GM12878 (cell line): Measurements from ENCODE around the gene RAD51B. TPM values are rescaled to one million over a fixed set of nuclear protein-coding genes. Genes with fewer than 3 reads are reported as not detected.
A peak's percentile ranks its signal among the peaks of the same experiment; 100 is the strongest.

Experiments
- EGR1 ChIP-seq, 2 experiments: IDR thresholded peaks; 1 replicate in 1 of 2; 2 replicates in 1 of 2; pipeline ENCODE4 v1.6.1; 2011 to 2012; ENCODE audit warnings: low read depth in 2 of 2, low read length in 2 of 2, borderline replicate concordance in 1 of 2, mild to moderate bottlenecking in 1 of 2, moderate library complexity in 1 of 2
- ESRRA ChIP-seq: IDR thresholded peaks from 2 replicates; pipeline ENCODE4 v1.6.1; 2012; ENCODE audit warnings: mild to moderate bottlenecking, low read length, improper control_type of control experiment
- FOXM1 ChIP-seq: IDR thresholded peaks from 2 replicates; pipeline ENCODE4 v1.6.1; 2012; ENCODE audit warnings: low read depth, mild to moderate bottlenecking, inconsistent platforms, low read length, moderate library complexity
- HCFC1 ChIP-seq: fragments of 150-350 bp; IDR thresholded peaks from 2 replicates; pipeline ENCODE4 v1.6.1; 2014; ENCODE audit warnings: low read length
- HDAC2 ChIP-seq: fragments of 200-600 bp; sonication (generic); IDR thresholded peaks from 2 replicates; pipeline ENCODE4 v1.6.1; 2017
- KAT2A ChIP-seq: conservative IDR thresholded peaks from 2 replicates; pipeline ENCODE4 v1.6.1; 2011; ENCODE audit warnings: low read depth, low read length; ENCODE audit not compliant: control insufficient read depth
- POU2F2 ChIP-seq: IDR thresholded peaks from 3 replicates; pipeline ENCODE4 v1.6.1; 2011; ENCODE audit warnings: low read depth, mild to moderate bottlenecking, low read length, borderline replicate concordance
- RAD51 ChIP-seq: fragments of 450-650 bp; IDR thresholded peaks from 2 replicates; pipeline ENCODE4 v1.6.1; 2016; ENCODE audit warnings: moderate library complexity, mild to moderate bottlenecking, inconsistent platforms
- RFX5 ChIP-seq: IDR thresholded peaks from 2 replicates; pipeline ENCODE4 v1.6.1; 2011; ENCODE audit warnings: low read depth, low read length, improper control_type of control experiment
- SIX5 ChIP-seq: IDR thresholded peaks from 2 replicates; pipeline ENCODE4 v1.6.1; 2011; ENCODE audit warnings: mild to moderate bottlenecking, low read depth, low read length, moderate library complexity; ENCODE audit not compliant: severe bottlenecking
- SMAD1 ChIP-seq: fragments of 450-650 bp; IDR thresholded peaks from 2 replicates; pipeline ENCODE4 v1.6.1; 2018; ENCODE audit warnings: mild to moderate bottlenecking, low read depth; ENCODE audit not compliant: partially characterized antibody
- SMC3 ChIP-seq: IDR thresholded peaks from 2 replicates; pipeline ENCODE4 v1.6.1; 2011; ENCODE audit warnings: low read length, improper control_type of control experiment, borderline replicate concordance
- SP1 ChIP-seq: IDR thresholded peaks from one replicate; pipeline ENCODE4 v1.6.1; 2011; ENCODE audit warnings: low read depth, low read length
- TARDBP ChIP-seq: IDR thresholded peaks from 2 replicates; pipeline ENCODE4 v1.6.1; 2016; ENCODE audit warnings: borderline replicate concordance
- TBL1XR1 ChIP-seq: IDR thresholded peaks from 2 replicates; pipeline ENCODE4 v1.6.1; 2012; ENCODE audit warnings: low read depth, low read length, improper control_type of control experiment
- USF2 ChIP-seq: IDR thresholded peaks from 2 replicates; pipeline ENCODE4 v1.6.1; 2011; ENCODE audit warnings: low read depth, low read length, improper control_type of control experiment, borderline replicate concordance
- ZBTB4 ChIP-seq: fragments of 450-650 bp; formaldehyde crosslinking; IDR thresholded peaks from 2 replicates; pipeline ENCODE4 v1.4.0; 2022; ENCODE audit warnings: mild to moderate bottlenecking, moderate library complexity
- polyA plus RNA-seq, 11 experiments: library from polyadenylated mRNA; depleted of rRNA in 4 of 11; unstranded in 6 of 11; stranded (reverse) in 5 of 11; fragments of >200 nt; fragmentation: Nextera tagmentation in 4 of 11; fragmentation: Illumina TruSeq in 1 of 11; extraction: Ambion mirVana in 4 of 11; extraction: Trizol in 1 of 11; gene quantifications; 1 replicate in 1 of 11; 2 replicates in 10 of 11; pipeline versions ENCODE4 v1.2.1 to v1.2.3, GENCODE V29; 2011 to 2016; ENCODE audit warnings: inconsistent platforms in 2 of 11, missing spikeins in 2 of 11, low read depth in 1 of 11
- total RNA-seq, 4 experiments: library from RNA; depleted of rRNA in 3 of 4; stranded (reverse); fragments of >200 nt in 3 of 4; fragmentation: Illumina TruSeq in 1 of 4; extraction: Trizol in 1 of 4; gene quantifications; 2 replicates each; pipeline versions ENCODE4 v1.2.1 to v1.2.3, GENCODE V29; 2013 to 2021
- TF ChIP-seq, protein P1 (sequence below): IDR thresholded peaks from 2 replicates; pipeline ENCODE4 v1.6.1; 2011; ENCODE audit warnings: borderline replicate concordance, low read depth, mild to moderate bottlenecking, moderate library complexity, mixed read lengths, low read length; ENCODE audit not compliant: insufficient read depth; ENCODE audit errors: extremely low read length
- TF ChIP-seq, protein P2 (sequence below): IDR thresholded peaks from 2 replicates; pipeline ENCODE4 v1.6.1; 2012; ENCODE audit warnings: low read depth, low read length, improper control_type of control experiment
- TF ChIP-seq, protein P3 (sequence below): IDR thresholded peaks from 2 replicates; pipeline ENCODE4 v1.6.1; 2012; ENCODE audit warnings: low read depth, low read length, improper control_type of control experiment
- TF ChIP-seq, protein P4 (sequence below): fragments of 450-650 bp; IDR thresholded peaks from 2 replicates; pipeline ENCODE4 v1.6.1; 2014; ENCODE audit warnings: mild to moderate bottlenecking

RAD51B gene
- total and polyA plus RNA-seq, 10 of the 15 experiments (the other 5 are each of a cell fraction or from before 2014, with no cell fraction given): 9.8 to 26.8 (median 21.3) TPM

DNA sequence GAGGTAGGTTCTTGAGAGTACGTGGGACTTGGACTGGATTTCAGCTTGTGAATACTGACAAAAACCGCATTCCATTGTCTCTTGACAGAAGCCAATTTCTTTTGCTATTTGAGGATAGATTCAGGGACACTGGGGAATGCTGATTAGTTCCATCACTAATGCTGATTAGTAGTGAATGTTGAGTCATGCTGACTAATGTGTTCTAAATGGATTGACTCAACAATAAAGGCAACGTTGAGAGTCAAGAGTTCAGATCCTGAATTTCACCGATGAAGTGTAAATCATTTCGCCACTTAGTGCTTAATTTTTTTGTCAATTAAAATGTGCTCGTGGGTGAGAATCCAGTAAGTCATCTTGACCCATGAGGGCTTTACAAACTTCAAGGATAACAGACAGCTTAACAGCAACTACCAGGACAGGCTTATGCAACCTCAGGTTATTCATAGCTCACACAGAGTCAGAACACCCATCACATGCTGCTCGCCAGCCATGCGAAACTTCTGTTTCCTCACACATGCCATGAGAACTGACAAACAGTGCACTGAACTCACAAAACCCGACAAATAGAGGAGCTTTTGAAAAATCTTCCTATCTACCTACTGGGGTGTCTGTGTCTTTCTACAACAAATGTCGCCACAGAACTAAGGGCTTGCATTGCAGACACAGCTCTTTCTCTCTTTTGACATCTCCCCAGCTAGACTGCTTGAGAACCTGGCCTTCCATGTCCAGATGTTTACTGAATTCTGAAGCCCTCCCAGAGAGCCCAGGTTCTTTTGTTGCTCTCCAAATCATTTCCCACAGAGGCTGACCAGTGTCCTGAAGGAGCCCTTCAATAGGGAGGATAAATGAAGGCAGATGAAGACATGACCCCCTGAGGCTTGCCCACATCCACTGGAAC, 656.9 kb downstream of the RAD51B start (continued):
- TF ChIP-seq, protein P1, sequence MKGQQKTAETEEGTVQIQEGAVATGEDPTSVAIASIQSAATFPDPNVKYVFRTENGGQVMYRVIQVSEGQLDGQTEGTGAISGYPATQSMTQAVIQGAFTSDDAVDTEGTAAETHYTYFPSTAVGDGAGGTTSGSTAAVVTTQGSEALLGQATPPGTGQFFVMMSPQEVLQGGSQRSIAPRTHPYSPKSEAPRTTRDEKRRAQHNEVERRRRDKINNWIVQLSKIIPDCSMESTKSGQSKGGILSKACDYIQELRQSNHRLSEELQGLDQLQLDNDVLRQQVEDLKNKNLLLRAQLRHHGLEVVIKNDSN: peak; percentile 24
- TF ChIP-seq ZBTB4 (CRISPR knock-in tag) (no peak), POU2F2 (peak; percentile 86; the same call in 1 of the 3 replicates), ESRRA (no peak), TBL1XR1 (peak; percentile 75; the same call in 1 of the 2 replicates), SMC3 (no peak), HCFC1 (no peak), HDAC2 (no peak), SMAD1 (no peak), SIX5 (no peak), FOXM1 (peak; percentile 79), EGR1 (IDR thresholded peaks at IDR 0.05; ENCODE audit: borderline replicate concordance in 1 of 2, low read depth in 2 of 2, low read length in 2 of 2) (no peak), USF2 (no peak; the same call in 1 of the 2 replicates), SP1 (peak; percentile 85), RFX5 (no peak), KAT2A (no peak), RAD51 (peak; percentile 74), TARDBP (0 out of 2 replicates have a peak, but pooled peaks have one; percentile 36)
- TF ChIP-seq, protein P2, sequence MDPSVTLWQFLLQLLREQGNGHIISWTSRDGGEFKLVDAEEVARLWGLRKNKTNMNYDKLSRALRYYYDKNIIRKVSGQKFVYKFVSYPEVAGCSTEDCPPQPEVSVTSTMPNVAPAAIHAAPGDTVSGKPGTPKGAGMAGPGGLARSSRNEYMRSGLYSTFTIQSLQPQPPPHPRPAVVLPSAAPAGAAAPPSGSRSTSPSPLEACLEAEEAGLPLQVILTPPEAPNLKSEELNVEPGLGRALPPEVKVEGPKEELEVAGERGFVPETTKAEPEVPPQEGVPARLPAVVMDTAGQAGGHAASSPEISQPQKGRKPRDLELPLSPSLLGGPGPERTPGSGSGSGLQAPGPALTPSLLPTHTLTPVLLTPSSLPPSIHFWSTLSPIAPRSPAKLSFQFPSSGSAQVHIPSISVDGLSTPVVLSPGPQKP: no peak
- TF ChIP-seq, protein P3, sequence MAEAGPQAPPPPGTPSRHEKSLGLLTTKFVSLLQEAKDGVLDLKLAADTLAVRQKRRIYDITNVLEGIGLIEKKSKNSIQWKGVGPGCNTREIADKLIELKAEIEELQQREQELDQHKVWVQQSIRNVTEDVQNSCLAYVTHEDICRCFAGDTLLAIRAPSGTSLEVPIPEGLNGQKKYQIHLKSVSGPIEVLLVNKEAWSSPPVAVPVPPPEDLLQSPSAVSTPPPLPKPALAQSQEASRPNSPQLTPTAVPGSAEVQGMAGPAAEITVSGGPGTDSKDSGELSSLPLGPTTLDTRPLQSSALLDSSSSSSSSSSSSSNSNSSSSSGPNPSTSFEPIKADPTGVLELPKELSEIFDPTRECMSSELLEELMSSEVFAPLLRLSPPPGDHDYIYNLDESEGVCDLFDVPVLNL: no peak
- TF ChIP-seq, protein P4, sequence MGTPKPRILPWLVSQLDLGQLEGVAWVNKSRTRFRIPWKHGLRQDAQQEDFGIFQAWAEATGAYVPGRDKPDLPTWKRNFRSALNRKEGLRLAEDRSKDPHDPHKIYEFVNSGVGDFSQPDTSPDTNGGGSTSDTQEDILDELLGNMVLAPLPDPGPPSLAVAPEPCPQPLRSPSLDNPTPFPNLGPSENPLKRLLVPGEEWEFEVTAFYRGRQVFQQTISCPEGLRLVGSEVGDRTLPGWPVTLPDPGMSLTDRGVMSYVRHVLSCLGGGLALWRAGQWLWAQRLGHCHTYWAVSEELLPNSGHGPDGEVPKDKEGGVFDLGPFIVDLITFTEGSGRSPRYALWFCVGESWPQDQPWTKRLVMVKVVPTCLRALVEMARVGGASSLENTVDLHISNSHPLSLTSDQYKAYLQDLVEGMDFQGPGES: no peak
